ENCODE results near the gene RBM33. TPM values are rescaled to one million over a fixed set of nuclear protein-coding genes. Genes with fewer than 3 reads are reported as not detected.
"Not testable (repeated sequence)": the region's sequence is repeated elsewhere in the genome, so short reads cannot be mapped to it uniquely, and the experiment has no call there.

RBM33 gene
- total and polyA plus RNA-seq, 8 donors = 7.5 to 182 (median 60.5) TPM

DNA sequence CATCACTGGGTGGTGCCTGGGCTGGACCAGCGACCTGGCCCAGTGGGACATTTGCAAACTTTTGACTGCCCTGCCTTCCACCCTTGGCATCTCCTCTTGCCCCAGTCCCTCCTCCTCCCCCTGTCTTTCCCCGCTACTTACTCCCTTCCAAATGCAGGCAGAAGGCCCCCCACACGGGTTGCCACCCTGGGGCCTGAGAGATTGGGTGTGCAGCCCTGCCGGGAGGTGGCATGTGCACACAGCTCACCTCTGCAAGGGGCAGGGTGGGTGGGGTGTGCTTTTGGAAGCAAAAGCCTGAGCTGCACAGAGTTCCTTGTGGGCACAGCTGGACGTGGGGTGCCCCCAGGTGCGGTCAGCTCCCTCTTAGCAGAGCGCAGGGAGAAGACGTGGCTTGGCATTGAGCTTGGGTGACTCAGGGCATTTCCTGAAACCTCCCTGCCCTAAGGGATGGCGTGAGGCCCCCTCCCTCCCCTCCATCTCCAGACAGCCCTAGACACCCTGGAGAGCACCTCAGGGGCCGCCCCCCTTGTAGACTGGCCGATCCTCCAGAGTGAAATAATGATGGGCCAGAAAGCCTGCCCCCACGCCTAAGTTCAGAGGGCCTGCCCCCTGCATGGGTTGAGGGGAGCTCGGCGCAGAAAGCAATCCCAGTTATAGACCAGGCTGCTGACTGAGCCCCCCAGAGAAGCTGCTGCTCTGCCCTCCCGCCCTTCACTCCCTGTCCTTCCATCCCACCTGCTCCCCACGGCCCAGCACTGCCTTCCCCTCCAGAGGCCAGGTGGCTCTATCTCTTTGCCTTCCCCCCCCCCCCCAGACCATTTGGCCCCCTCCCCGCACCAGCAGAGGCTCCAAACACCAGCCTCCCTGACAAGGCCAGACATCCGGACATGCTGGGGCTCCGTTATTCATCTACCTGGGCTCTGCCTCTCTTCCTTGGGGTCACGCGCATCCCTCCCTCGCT is 170.1 kb downstream of the RBM33 start:
- DNase-seq = no peak
- peaks cover 24 to 49% (median 38%) of the 10 kb centered on the region in 4 donors for H3K4me1 ChIP-seq
- H3K9me3 ChIP-seq = no peaks in the 10 kb centered on the region
- intact Hi-C loops (cut with DNase I; ENCODE audit: low total_unique reads) = no loop called here
- no peak overlapping the region for H3K4me3 ChIP-seq
- WGBS, 5 donors = 27 to 50% (median 41%) methylated on average over 19 to 22 of the region's 22 CpGs
- TF ChIP-seq, protein P1, sequence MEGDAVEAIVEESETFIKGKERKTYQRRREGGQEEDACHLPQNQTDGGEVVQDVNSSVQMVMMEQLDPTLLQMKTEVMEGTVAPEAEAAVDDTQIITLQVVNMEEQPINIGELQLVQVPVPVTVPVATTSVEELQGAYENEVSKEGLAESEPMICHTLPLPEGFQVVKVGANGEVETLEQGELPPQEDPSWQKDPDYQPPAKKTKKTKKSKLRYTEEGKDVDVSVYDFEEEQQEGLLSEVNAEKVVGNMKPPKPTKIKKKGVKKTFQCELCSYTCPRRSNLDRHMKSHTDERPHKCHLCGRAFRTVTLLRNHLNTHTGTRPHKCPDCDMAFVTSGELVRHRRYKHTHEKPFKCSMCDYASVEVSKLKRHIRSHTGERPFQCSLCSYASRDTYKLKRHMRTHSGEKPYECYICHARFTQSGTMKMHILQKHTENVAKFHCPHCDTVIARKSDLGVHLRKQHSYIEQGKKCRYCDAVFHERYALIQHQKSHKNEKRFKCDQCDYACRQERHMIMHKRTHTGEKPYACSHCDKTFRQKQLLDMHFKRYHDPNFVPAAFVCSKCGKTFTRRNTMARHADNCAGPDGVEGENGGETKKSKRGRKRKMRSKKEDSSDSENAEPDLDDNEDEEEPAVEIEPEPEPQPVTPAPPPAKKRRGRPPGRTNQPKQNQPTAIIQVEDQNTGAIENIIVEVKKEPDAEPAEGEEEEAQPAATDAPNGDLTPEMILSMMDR (IDR thresholded peaks at IDR 0.05) = no peak
- no peak for TF ChIP-seq EP300 (IDR thresholded peaks at IDR 0.05)
- no peak for TF ChIP-seq POLR2AphosphoS5 (IDR thresholded peaks at IDR 0.05)
- no peak for TF ChIP-seq POLR2A (IDR thresholded peaks at IDR 0.05)
- peaks cover 12 to 97% (median 56%) of the 10 kb centered on the region in 3 donors for H3K27me3 ChIP-seq
- H3K27ac ChIP-seq = no peak overlapping the region
- H3K36me3 ChIP-seq = no peaks in the 10 kb centered on the region

DNA sequence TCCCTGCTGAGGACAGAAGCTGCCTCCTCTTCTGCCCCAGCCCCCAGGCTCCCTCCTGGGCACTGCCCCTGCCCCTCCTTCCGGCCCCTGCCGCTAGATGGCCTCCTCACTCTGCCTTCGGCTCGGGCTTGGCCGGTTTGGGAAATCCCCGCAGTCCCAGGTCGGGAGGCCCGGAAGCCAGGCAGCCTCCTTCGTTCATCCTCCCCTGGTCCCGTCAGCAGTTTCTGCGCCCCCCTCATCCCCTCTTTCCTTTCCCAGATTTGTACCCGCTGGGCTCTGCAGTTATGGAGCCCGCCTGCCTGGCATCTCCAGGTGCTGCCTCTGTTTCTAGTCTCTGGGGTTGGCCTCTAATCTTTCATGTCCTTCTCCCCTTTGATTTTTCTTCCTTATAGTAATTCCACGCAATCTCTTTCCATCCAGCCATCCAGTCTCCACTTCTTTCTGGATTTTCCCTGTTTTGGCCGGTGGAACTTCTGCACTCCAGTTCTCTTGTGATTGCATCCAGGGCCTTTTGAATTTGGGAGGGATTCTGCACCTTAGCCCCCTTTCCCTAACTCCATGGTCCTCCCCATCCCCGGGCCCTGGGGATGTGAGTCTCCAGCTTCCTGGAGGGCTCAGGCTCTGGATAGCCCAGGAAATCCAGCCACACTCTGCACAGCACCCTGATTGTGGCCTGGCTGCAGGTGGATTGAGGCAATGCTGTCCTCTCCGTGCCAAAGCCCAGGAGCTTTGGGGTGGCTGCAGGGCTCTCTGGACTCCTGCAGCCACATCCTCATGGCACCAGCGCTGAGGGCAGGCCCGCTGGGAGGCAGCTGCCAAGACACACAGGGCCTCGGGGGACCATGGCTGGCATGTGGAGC is 171.1 kb downstream of the RBM33 start:
- no peak for TF ChIP-seq POLR2AphosphoS5 (IDR thresholded peaks at IDR 0.05)
- TF ChIP-seq, protein P1 (IDR thresholded peaks at IDR 0.05) = peak in 5 of 7 experiments; percentile 47 to 71 (median 61)
- intact Hi-C loops (cut with DNase I; ENCODE audit: low total_unique reads) = no loop called here
- Histone ChIP-seq H3K4me3 (no peak overlapping the region), H3K9me3 (no peaks in the 10 kb centered on the region), H3K36me3 (no peaks in the 10 kb centered on the region), H3K4me1 (peaks cover 14 to 40% (median 29%) of the 10 kb centered on the region in 4 donors), H3K27me3 (peaks cover 4 to 97% (median 46%) of the 10 kb centered on the region in 3 donors), H3K27ac (peak overlapping the region in 1 of 5 donors; percentile 26)
- WGBS, 5 donors = 24 to 39% (median 27%) methylated on average over 9 to 20 of the region's 20 CpGs
- peak; percentile 76 to 84 for DNase-seq

DNA sequence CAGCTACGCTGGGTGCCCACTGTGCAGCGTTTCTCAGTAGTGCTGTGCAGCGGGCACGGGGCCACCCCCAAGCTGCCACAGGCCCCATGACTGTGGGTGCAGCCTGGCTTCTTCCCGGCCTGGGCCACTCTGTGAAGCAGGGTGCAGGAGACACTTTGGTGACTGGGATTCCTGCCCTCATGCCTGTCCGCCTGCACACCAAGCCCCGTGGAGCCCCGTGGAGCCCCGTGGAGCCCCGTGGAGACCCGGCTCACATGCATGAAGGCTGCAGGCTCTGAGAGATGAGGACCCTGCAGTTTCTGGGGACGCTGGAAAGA is 171.7 kb downstream of the RBM33 start:
- no peak overlapping the region for H3K4me3 ChIP-seq
- TF ChIP-seq EP300 (IDR thresholded peaks at IDR 0.05) (no peak), POLR2A (IDR thresholded peaks at IDR 0.05) (no peak), POLR2AphosphoS5 (IDR thresholded peaks at IDR 0.05) (no peak)
- TF ChIP-seq, protein P1 (IDR thresholded peaks at IDR 0.05) = no peak
- peaks cover 9 to 34% (median 25%) of the 10 kb centered on the region in 4 donors for H3K4me1 ChIP-seq
- WGBS, 5 donors = 87 to 94% (median 91%) methylated on average over 10 to 12 of the region's 12 CpGs
- no peaks in the 10 kb centered on the region for H3K9me3 ChIP-seq
- intact Hi-C loops (cut with DNase I; ENCODE audit: low total_unique reads) = no loop called here
- H3K27ac ChIP-seq = peak overlapping the region in 1 of 5 donors; percentile 26
- no peak for DNase-seq
- no peaks in the 10 kb centered on the region for H3K36me3 ChIP-seq
- peaks cover under 1 to 95% (median 42%) of the 10 kb centered on the region in 3 donors for H3K27me3 ChIP-seq

DNA sequence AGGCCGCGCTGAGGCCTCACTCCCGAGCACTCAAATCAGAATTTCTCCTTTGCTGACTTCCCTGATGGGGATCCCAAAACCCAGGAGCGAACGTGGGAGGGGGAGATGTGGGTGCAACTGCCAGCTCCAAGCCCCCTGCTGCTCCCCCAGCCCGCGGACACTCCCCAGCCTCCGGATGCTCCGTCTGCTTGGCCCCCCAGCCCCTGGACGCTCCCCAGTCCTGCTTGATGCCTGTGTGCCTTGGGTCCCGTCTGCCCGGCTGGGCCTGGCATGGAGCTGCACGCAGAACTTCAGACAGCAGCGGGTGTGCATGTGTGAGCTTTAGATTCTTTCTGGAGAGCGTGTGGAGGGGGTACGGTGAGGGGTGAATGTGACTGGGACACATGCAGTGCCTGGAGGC is 172.5 kb downstream of the RBM33 start:
- no peak for TF ChIP-seq POLR2A (IDR thresholded peaks at IDR 0.05)
- TF ChIP-seq POLR2AphosphoS5 (IDR thresholded peaks at IDR 0.05) = no peak
- TF ChIP-seq, protein P1 (IDR thresholded peaks at IDR 0.05) = no peak
- TF ChIP-seq EP300 (IDR thresholded peaks at IDR 0.05) = no peak
- Histone ChIP-seq H3K4me1 (peaks cover 8 to 25% (median 20%) of the 10 kb centered on the region in 4 donors), H3K4me3 (no peak overlapping the region), H3K27ac (no peak overlapping the region), H3K36me3 (no peaks in the 10 kb centered on the region), H3K27me3 (peaks cover 0 to 95% (median 33%) of the 10 kb centered on the region in 3 donors), H3K9me3 (no peaks in the 10 kb centered on the region)
- intact Hi-C loops (cut with DNase I; ENCODE audit: low total_unique reads) = no loop called here
- WGBS, 5 donors = 92 to 97% (median 95%) methylated on average over 16 of the region's 16 CpGs
- DNase-seq = no peak

DNA sequence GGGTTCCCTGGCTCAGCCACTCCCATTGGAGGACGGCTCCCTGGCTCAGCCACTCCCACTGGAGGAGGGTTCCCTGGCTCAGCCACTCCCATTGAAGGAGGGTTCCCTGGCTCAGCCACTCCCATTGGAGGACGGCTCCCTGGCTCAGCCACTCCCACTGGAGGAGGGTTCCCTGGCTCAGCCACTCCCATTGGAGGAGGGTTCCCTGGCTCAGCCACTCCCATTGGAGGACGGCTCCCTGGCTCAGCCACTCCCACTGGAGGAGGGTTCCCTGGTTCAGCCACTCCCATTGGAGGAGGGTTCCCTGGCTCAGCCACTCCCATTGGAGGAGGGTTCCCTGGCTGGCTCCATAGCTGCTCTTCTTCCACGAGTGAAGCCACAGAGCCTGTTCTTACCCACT is 173.1 kb downstream of the RBM33 start:
- WGBS, 5 donors = 14 to 80% (median 50%) methylated on average over 1 to 4 of the region's 4 CpGs
- peak overlapping the region in 1 of 5 donors; percentile 14 for H3K27ac ChIP-seq
- DNase-seq; H3K9me3 ChIP-seq; H3K36me3 ChIP-seq; intact Hi-C loops (cut with DNase I; ENCODE audit: low total_unique reads); H3K4me3 ChIP-seq: not testable (repeated sequence)
- peaks cover 0 to 94% (median 28%) of the 10 kb centered on the region in 3 donors for H3K27me3 ChIP-seq
- peaks cover 8 to 20% (median 15%) of the 10 kb centered on the region in 4 donors for H3K4me1 ChIP-seq
